Left lung (tissue), 10 donors: Measurements from ENCODE around the gene STEAP1B. TPM values are rescaled to one million over a fixed set of nuclear protein-coding genes. Genes with fewer than 3 reads are reported as not detected.

Source experiments
- ATAC-seq: fragments of 200-7000 bp; cut with Tn5 transposase; one replicate; pipeline ENCODE4 v1.9.1; 2020; ENCODE audit warnings: moderate library complexity
- DNase-seq, 4 donors: peaks; one replicate each; pipeline ENCODE4 v3.0.0-alpha.2; 2013 to 2020
- H3K27ac ChIP-seq, 2 donors: fragments of 200-600 bp; sonication (generic) in 1 of 2; one replicate each; pipeline versions ENCODE4 v1.5.0 to v1.8.0; 2020 to 2021
- H3K27me3 ChIP-seq, 2 donors: fragments of 200-600 bp; sonication (generic) in 1 of 2; one replicate each; pipeline versions ENCODE4 v1.5.0 to v1.8.0; 2020 to 2021
- H3K36me3 ChIP-seq, 2 donors: fragments of 200-600 bp; sonication (generic) in 1 of 2; one replicate each; pipeline versions ENCODE4 v1.5.0 to v1.8.0; 2020 to 2021
- H3K4me1 ChIP-seq, 2 donors: fragments of 200-600 bp; one replicate each; pipeline ENCODE4 v1.8.0; 2021
- H3K4me3 ChIP-seq, 2 donors: fragments of 200-600 bp; sonication (generic) in 1 of 2; one replicate each; pipeline versions ENCODE4 v1.5.0 to v1.8.0; 2020 to 2021; ENCODE audit warnings: mild to moderate bottlenecking in 1 of 2
- H3K9me3 ChIP-seq, 2 donors: fragments of 200-600 bp; sonication (generic) in 1 of 2; one replicate each; pipeline versions ENCODE4 v1.5.0 to v1.8.0; 2020 to 2021
- intact Hi-C, 2 donors: fragments of 100-400 bp; cut with DNase I; formaldehyde crosslinking; loops; one replicate each; pipeline versions ENCODE4 v1.11.2 to v1.14.2; 2022
- polyA plus RNA-seq, 6 donors: library from polyadenylated mRNA; unstranded; fragments of 120-200 nt; gene quantifications; one replicate each; pipeline ENCODE4 v1.2.1, GENCODE V29; 2013; ENCODE audit not compliant: insufficient read length in 6 of 6
- total RNA-seq, 2 donors: library from RNA; stranded (reverse); fragmentation: NEBNext Ultra II Directional; extraction: Animal tissue kit (Norgen Biotek cat#: 25700); gene quantifications; one replicate each; pipeline ENCODE4 v1.2.1, GENCODE V29; 2021
- TF ChIP-seq, protein P1 (sequence below), 2 donors: fragments of 200-600 bp; sonication (generic) in 1 of 2; IDR thresholded peaks; one replicate each; pipeline versions ENCODE4 v1.5.0 to v1.8.0; 2021; ENCODE audit warnings: antibody characterized with exemption in 2 of 2
- donor health status: DM: no; HTN: yes; CAD: no.
- donor health status: DM: no; HTN: no; CAD: no.

STEAP1B gene
- total and polyA plus RNA-seq, 8 donors = 0.85 to 3.4 (median 2.7) TPM

DNA sequence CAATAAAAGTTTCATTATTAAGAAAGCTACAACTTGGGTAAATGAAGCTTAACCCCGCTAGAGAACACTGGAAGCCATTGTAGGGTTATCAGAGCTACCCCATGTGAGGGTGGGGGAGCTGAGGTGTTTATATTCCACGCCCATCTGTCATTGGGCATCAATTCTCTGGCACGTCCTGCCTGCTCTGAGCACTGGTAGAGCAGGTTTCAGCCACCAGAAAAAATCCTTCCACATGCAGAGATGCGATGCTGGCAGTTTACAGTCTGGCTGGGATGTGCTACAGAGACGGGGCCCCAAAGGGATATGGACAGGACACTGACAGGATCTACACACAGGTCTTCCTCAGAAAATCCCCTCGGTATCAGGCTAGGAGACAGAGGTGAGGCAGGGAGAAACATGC, 127.1 kb downstream of the STEAP1B start:
- no peak overlapping the region for H3K27ac ChIP-seq
- H3K9me3 ChIP-seq = no peaks in the 10 kb centered on the region
- TF ChIP-seq, protein P1, sequence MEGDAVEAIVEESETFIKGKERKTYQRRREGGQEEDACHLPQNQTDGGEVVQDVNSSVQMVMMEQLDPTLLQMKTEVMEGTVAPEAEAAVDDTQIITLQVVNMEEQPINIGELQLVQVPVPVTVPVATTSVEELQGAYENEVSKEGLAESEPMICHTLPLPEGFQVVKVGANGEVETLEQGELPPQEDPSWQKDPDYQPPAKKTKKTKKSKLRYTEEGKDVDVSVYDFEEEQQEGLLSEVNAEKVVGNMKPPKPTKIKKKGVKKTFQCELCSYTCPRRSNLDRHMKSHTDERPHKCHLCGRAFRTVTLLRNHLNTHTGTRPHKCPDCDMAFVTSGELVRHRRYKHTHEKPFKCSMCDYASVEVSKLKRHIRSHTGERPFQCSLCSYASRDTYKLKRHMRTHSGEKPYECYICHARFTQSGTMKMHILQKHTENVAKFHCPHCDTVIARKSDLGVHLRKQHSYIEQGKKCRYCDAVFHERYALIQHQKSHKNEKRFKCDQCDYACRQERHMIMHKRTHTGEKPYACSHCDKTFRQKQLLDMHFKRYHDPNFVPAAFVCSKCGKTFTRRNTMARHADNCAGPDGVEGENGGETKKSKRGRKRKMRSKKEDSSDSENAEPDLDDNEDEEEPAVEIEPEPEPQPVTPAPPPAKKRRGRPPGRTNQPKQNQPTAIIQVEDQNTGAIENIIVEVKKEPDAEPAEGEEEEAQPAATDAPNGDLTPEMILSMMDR (IDR thresholded peaks at IDR 0.05) = no peak
- H3K4me3 ChIP-seq = no peak overlapping the region
- no peak for ATAC-seq
- intact Hi-C loops = no loop called here
- DNase-seq = no peak
- H3K4me1 ChIP-seq = no peaks in the 10 kb centered on the region
- no peaks in the 10 kb centered on the region for H3K36me3 ChIP-seq
- no peaks in the 10 kb centered on the region for H3K27me3 ChIP-seq

DNA sequence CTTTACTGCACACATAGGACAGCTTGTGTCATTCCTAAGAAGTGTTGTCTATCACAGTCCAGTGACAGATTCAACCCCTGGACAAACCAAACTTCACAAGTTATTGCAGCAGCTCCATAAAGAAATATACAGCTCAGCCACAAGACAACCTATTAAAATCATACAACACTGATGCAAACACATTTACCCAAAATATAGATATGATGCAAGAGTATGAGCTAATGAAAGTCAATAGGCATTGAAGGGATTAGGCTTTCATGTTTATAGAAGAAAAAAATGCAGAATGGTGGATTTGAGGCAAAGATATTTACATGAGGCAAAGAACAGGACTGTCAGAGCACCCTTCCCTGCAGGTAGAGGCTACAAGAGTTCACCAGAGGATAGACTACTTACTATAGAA, 128.1 kb downstream of the STEAP1B start:
- H3K27me3 ChIP-seq = no peaks in the 10 kb centered on the region
- no peak overlapping the region for H3K4me3 ChIP-seq
- H3K9me3 ChIP-seq = no peaks in the 10 kb centered on the region
- TF ChIP-seq, protein P1 (IDR thresholded peaks at IDR 0.05) = no peak
- no peaks in the 10 kb centered on the region for H3K36me3 ChIP-seq
- intact Hi-C loops = no loop called here
- no peak for DNase-seq
- H3K27ac ChIP-seq = no peak overlapping the region
- H3K4me1 ChIP-seq = no peaks in the 10 kb centered on the region
- no peak for ATAC-seq

Other genes with a start within 250 kb of the STEAP1B start
- 10 to 100 TPM; 44.2 to 64.6 TPM for gene RAPGEF5, start 143.0 kb downstream of the STEAP1B start, total RNA-seq
- gene RAPGEF5, start 143.0 kb downstream of the STEAP1B start, polyA plus RNA-seq = 10 to 100 TPM; 74.2 to 98.7 (median 88.0) TPM
- 1 to 10 TPM; 2.1 to 9.4 TPM for gene IL6, start 227.0 kb upstream of the STEAP1B start, total RNA-seq
- 1 to 10 TPM in 5 of 6 donors, under 1 TPM in 1; 0.97 to 6.2 (median 3.8) TPM for gene IL6, start 227.0 kb upstream of the STEAP1B start, polyA plus RNA-seq